NCI-H1930 (cell line): Measurements from ENCODE around the gene RBM33.

Source experiments
- DNase-seq, 2 experiments: peaks; one replicate each; lab custom pipeline; 2025; lab: John Stamatoyannopoulos, UW

The RBM33 gene

GRCh38 chr7:155797262-155798250 lies 153.1 kb downstream of the RBM33 start:
- no peak for DNase-seq

- no peak for DNase-seq
Observed at GRCh38 chr7:155798673-155799439, 154.4 kb downstream of the RBM33 start.

DNA sequence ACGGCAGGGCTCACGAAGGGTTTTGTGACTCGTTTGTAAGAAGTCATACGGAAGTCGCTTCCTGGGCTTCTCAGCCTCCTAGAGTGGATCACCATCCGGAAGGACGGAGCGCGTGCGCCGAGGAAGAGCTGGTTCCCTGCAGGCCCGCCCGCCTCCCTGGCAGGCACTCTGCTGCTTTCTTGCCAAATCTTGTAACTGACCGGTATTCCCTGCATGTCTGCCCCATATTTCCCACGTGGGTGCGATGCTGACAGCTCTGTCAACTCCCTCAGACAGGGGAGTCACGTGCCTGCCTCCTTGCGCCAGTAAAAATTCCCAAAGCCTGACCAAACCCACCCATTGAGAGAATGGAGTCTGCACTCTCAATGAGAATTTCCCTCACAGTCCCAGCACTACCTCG lies 155.1 kb downstream of the RBM33 start:
- DNase-seq, result no peak

GRCh38 chr7:155800301-155800700 lies 155.8 kb downstream of the RBM33 start:
- DNase-seq, result no peak

- no peak for DNase-seq
Observed at GRCh38 chr7:155800741-155801267, 156.3 kb downstream of the RBM33 start.

DNA sequence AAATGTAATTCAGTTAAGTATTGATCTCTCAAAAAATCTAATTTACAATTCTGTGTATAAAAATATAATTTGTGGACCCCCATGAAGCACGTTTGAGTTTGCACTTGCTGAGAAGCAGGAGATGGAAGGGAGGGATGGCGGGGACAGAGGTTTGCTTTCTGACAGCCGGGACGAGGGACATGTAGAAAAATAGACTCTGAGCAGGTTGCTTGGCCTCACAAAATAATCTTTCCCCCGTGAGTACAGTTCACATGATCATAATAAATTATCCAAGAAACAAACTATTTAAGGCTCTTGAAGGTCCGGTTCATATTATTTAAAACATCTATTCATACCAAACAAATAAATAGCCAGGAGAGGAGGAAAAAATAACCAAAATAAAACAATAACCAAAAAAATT lies 157.8 kb downstream of the RBM33 start:
- DNase-seq, result no peak

GRCh38 chr7:155802906-155803417 lies 158.5 kb downstream of the RBM33 start:
- DNase-seq, result no peak

- DNase-seq, result no peak
Observed at GRCh38 chr7:155803418-155804376, 159.2 kb downstream of the RBM33 start.

GRCh38 chr7:155804431-155804831 lies 160.0 kb downstream of the RBM33 start:
- peak in 1 of 2 experiments; percentile 12 for DNase-seq

DNA sequence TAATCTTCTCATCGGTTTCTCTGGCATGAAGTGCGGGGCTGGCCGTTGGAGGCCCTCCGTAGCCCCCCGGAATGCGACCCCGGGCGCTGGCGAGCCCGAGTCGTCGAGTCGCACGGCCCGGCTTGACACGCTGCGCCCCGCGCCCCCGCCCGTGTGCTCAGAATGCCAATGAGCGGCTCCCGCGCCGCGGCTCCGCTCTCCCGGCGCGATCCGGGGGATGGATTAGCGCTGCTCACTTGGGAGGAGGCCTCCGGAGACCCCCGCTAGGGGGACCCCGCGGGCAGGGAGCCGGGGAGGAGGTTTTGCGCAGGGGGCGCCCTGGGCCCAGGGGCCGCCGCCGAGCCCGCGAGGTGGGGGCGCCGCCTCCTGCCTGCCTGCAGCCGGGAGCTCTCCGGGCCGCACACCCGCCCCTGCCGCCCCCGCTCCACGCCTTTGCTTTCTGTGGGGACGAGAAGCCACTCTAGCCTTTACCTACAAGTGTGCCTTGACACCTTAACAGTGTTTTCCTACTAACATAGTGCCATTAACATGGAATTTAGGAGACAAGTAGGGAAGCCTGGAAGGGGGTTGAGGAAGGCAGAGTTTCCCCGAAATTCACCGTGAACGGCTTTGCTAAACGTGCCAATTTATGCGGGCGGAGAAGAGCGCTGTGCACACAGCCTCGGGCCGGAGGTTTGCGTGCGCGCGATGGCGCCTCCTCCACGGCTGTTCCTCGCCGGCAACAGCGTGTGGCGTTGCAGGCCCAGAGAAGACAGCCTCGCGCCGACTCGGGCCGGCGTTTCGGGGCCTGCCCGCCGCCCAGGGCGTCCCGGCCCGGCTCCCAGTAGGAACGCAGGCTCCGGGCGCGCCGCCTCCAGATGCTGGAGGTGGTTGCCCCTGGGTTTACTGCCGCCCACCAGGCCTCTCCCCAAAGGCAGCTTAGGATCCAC lies 160.7 kb downstream of the RBM33 start:
- peak; percentile 69 to 82 for DNase-seq

- no peak for DNase-seq
Observed at GRCh38 chr7:155805826-155806095, 161.3 kb downstream of the RBM33 start.

DNA sequence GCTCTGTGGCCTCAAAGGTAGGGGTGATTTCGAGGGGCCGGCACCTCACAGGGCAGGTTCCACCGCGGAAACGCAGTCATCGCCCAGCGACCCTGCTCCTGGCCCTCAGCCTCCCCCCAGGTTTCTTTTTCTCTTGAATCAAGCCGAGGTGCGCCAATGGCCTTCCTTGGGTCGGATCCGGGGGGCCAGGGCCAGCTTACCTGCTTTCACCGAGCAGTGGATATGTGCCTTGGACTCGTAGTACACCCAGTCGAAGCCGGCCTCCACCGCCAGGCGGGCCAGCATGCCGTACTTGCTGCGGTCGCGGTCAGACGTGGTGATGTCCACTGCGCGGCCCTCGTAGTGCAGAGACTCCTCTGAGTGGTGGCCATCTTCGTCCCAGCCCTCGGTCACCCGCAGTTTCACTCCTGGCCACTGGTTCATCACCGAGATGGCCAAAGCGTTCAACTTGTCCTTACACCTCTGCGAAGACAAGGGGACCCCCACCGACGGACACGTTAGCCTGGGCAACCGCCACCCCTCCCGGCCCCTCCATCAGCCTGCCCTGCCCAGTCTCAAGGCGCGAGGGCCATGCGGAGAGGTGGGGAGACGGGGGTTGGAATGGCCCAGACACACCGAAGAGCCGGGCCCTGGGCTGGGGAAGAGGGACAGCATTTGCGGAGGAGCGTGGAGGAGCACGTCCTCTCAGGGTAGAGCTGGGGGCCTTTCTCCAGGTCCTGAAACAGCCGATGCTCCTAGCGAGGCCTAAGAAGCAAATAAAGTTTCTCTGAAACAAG lies 161.8 kb downstream of the RBM33 start:
- no peak for DNase-seq

DNA sequence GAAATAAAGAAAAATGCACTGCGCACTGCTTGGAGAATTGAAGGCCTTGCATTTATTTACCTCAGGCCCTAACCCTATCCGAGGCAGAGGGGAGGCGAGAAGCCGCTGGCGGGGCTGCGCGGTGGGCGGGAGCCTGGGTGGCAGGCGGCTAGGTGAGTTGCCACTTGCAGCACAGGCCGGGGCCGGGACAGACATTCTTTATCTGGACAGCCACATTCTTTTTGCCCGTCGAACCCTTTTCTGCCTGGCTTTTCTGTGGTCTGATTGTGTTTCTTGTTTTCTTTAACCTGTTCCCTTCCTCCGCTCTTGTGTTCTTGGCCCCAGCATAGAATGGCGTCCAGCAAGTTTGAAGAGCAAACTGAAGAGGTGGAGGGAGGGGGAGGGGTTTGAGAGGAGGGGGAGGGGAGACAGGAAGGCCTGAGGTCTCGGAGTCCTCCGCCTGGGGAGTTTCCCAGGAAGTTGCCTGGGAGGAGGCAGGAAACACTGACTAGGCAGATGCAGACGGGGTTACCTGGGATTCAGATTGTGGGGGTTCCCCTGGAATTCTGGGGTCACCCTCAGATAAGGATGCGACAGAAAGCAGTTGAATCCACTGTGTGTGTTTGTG lies 162.7 kb downstream of the RBM33 start:
- no peak for DNase-seq

DNA sequence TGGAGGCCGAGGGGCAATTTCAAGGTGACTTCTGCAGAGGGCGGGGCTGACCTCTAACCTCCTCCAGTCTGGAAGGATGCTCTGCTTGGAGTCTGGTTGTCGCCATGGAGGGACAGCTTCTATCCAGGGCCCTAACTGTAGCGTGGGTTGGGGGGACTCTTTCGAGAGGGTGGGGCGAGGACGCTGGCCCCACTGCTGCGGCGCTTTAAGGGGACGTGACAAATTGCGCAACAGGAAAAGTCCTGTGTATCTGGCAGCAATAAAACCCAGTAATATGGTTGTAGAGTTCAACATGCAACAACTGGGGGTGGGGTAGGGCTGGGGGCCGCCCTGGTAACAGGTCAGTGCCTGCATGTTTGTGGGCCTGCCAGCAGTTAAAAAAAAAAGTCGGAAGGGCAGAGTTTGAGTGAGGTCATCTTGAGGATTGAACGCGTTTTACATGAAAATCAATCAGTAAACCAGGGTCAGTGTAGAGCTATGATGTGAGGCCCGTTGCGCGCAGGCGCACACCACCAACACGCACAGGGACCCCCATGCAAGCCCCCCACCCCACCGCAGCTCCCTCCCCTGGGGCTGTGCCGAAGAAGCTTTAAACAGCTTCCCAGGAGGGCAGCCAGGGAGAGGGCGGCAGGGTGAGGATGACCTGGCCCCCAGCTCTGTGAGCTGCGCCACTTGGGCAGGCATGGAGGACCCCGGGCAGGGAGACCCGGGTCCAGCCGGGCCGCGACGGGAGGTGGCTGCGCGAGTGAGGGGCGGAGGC lies 163.5 kb downstream of the RBM33 start:
- no peak for DNase-seq

GRCh38 chr7:155808549-155809331 lies 164.3 kb downstream of the RBM33 start:
- no peak for DNase-seq

- DNase-seq, result no peak
Observed at GRCh38 chr7:155809332-155809946, 165.0 kb downstream of the RBM33 start.
